ENCODE results near the gene NTHL1. TPM values are rescaled to one million over a fixed set of nuclear protein-coding genes. Genes with fewer than 3 reads are reported as not detected.

NTHL1 gene
- polyA plus RNA-seq, 3 donors = 9.2 to 22.4 (median 9.6) TPM

DNA sequence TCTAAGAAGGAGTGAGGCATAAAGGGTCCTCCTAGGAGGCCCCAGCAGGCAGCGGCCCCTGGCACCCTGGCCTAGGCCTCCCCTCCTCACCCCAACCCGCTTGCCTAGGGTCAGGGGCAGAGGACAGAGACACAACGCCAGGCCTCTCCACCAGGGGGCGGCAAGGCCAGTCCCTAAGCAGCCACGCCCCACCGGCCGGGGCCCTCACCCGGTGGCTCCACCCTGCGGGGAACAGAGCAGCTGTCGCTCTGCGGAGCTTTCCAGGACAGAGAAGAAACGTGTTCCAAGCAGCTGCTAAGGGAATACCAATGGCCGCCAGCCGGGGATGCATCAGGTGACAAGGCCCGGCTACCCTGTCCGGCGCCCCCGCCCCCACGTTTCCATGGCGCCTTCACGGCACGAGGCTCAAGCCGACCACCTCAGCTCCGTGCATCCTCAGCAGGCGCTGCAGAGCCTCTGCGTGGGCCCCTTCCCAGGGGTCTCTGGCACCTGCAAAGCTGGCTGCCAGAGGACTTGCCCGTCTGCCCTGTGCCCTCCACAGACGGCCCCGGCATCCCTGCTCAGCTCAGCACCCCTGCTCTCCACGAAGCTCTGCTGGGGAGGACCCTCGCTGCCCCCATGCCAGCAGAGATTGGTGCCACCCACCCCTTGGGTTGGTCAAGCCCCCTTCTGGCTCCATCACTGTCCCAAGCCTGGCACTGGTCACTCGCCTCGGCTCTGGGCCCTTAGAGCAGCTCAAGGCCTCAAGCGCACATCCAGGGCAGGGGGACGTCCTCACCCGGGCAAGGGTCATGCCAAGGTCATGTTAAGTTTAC lies 43.6 kb downstream of the NTHL1 start:
- Histone ChIP-seq H4K20me1 (ENCODE audit: insufficient read depth, low read length) (peaks cover 67% of the 10 kb centered on the region), H3K79me2 (ENCODE audit: insufficient read depth, low read length) (peaks cover 56% of the 10 kb centered on the region), H3K4me2 (replicated peaks; ENCODE audit: extremely low read depth, low read length, poor library complexity, severe bottlenecking) (peak overlapping the region; percentile 48), H3K9ac (ENCODE audit: insufficient read depth, low read length, poor library complexity, severe bottlenecking) (no peak overlapping the region), H2AFZ (ENCODE audit: insufficient read depth, low read depth, low read length, poor library complexity, severe bottlenecking) (no peak overlapping the region), H3K4me1 (ENCODE audit: control insufficient read depth in 1 of 2, insufficient read depth in 2 of 2, low read length in 2 of 2) (peaks cover 28 to 51% of the 10 kb centered on the region in 2 donors), H3K27me3 (ENCODE audit: control insufficient read depth in 2 of 2, insufficient read depth in 2 of 2, low read length in 2 of 2) (no peaks in the 10 kb centered on the region), H3K9me3 (replicated peaks in 1 of 2; ENCODE audit: control insufficient read depth in 1 of 2, insufficient read depth in 1 of 2, low read length in 2 of 2) (no peaks in the 10 kb centered on the region), H3K36me3 (replicated peaks in 1 of 2; ENCODE audit: control insufficient read depth in 1 of 2, insufficient read depth in 2 of 2, low read length in 2 of 2) (peaks cover 39 to 44% of the 10 kb centered on the region in 2 donors), H3K27ac (ENCODE audit: low read depth in 1 of 2, low read length in 2 of 2) (no peak overlapping the region), H3K4me3 (replicated peaks in 1 of 3; ENCODE audit: low read depth in 2 of 3, low read length in 3 of 3) (peak overlapping the region in 1 of 3 experiments; percentile 36)
- Mint-ChIP-seq H3K27ac (peak overlapping the region in 2 of 7 donors; percentile 12 to 77), H3K4me1 (peaks cover 41% of the 10 kb centered on the region), H3K9me3 (peaks cover 0 to 2% (median 0%) of the 10 kb centered on the region in 7 donors), H3K36me3 (peaks cover 22 to 43% of the 10 kb centered on the region in 2 donors), H3K27me3 (ENCODE audit: low read depth in 3 of 3) (peaks cover 0 to 1% (median 0%) of the 10 kb centered on the region in 3 donors), H3K4me3 (no peak overlapping the region)
- 42% methylated on average over 36 of the region's 36 CpGs for WGBS (ENCODE audit: insufficient coverage)
- DNase-seq = peak; percentile 86 to 91 (median 87)
- intact Hi-C loops (cut with micrococcal nuclease) = loop anchor here (10.0 kb wide), 2 partner anchors 241 to 251 kb away; partner anchors contain the start of gene ECI1 (in 1 of the 2)
- TF ChIP-seq, protein P1, sequence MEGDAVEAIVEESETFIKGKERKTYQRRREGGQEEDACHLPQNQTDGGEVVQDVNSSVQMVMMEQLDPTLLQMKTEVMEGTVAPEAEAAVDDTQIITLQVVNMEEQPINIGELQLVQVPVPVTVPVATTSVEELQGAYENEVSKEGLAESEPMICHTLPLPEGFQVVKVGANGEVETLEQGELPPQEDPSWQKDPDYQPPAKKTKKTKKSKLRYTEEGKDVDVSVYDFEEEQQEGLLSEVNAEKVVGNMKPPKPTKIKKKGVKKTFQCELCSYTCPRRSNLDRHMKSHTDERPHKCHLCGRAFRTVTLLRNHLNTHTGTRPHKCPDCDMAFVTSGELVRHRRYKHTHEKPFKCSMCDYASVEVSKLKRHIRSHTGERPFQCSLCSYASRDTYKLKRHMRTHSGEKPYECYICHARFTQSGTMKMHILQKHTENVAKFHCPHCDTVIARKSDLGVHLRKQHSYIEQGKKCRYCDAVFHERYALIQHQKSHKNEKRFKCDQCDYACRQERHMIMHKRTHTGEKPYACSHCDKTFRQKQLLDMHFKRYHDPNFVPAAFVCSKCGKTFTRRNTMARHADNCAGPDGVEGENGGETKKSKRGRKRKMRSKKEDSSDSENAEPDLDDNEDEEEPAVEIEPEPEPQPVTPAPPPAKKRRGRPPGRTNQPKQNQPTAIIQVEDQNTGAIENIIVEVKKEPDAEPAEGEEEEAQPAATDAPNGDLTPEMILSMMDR (IDR thresholded peaks at IDR 0.05) = peak; percentile 99

DNA sequence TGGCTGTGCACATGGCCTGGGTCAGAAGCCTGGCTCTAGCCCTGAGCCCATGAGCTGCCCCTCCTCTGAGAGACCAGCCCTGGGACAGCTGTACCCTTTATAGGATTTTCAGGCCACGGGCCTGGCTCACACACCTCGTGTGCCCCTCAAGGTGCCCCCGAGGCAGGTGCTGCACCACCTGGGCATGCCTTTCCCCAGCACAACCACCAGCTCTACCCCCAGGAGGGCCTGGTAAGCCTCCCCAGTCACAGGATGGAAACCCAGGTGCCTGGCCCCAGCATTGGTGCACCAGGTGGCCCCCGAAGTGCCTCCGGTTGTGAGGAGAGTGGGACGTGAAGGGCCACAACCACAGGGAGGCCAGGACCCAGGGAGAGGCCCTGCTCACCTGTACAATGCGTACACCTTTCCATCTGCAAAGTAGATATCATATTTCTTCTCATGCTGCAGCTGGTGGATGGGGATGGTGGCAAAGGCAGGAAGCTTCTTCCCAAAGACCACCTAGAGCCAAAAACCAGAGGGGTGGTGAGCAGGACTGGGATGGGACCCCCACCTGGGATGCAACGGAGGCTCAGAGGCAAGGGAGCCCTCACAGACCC lies 44.3 kb downstream of the NTHL1 start:
- no peaks in the 10 kb centered on the region for H3K9me3 ChIP-seq (replicated peaks in 1 of 2; ENCODE audit: control insufficient read depth in 1 of 2, insufficient read depth in 1 of 2, low read length in 2 of 2)
- Mint-ChIP-seq H3K27me3 (ENCODE audit: low read depth in 3 of 3) (peaks cover 0 to 1% (median 0%) of the 10 kb centered on the region in 3 donors), H3K4me1 (peaks cover 35% of the 10 kb centered on the region), H3K4me3 (no peak overlapping the region), H3K36me3 (peaks cover 28 to 50% of the 10 kb centered on the region in 2 donors), H3K27ac (no peak overlapping the region), H3K9me3 (peaks cover 0 to 2% (median 0%) of the 10 kb centered on the region in 7 donors)
- H4K20me1 ChIP-seq (ENCODE audit: insufficient read depth, low read length) = peaks cover 63% of the 10 kb centered on the region
- H3K9ac ChIP-seq (ENCODE audit: insufficient read depth, low read length, poor library complexity, severe bottlenecking) = no peak overlapping the region
- H3K79me2 ChIP-seq (ENCODE audit: insufficient read depth, low read length) = peaks cover 49% of the 10 kb centered on the region
- no peak overlapping the region for H3K4me3 ChIP-seq (replicated peaks in 1 of 3; ENCODE audit: low read depth in 2 of 3, low read length in 3 of 3)
- no peak overlapping the region for H2AFZ ChIP-seq (ENCODE audit: insufficient read depth, low read depth, low read length, poor library complexity, severe bottlenecking)
- DNase-seq = no peak
- TF ChIP-seq, protein P1 (IDR thresholded peaks at IDR 0.05) = no peak
- WGBS (ENCODE audit: insufficient coverage) = 93% methylated on average over 4 of the region's 8 CpGs
- H3K27ac ChIP-seq (ENCODE audit: low read depth in 1 of 2, low read length in 2 of 2) = no peak overlapping the region
- H3K36me3 ChIP-seq (replicated peaks in 1 of 2; ENCODE audit: control insufficient read depth in 1 of 2, insufficient read depth in 2 of 2, low read length in 2 of 2) = peaks cover 44 to 51% of the 10 kb centered on the region in 2 donors
- H3K4me2 ChIP-seq (replicated peaks; ENCODE audit: extremely low read depth, low read length, poor library complexity, severe bottlenecking) = no peak overlapping the region
- intact Hi-C loops (cut with micrococcal nuclease) = loop anchor here (10.0 kb wide), 2 partner anchors 241 to 251 kb away; partner anchors contain the start of gene ECI1 (in 1 of the 2)
- H3K27me3 ChIP-seq (ENCODE audit: control insufficient read depth in 2 of 2, insufficient read depth in 2 of 2, low read length in 2 of 2) = no peaks in the 10 kb centered on the region
- H3K4me1 ChIP-seq (ENCODE audit: control insufficient read depth in 1 of 2, insufficient read depth in 2 of 2, low read length in 2 of 2) = peaks cover 21 to 44% of the 10 kb centered on the region in 2 donors
